ENCODE results near the gene ADAMTSL1.

- no peak for TF ChIP-seq CTCF (IDR thresholded peaks at IDR 0.05)
- no peak for TF ChIP-seq POLR2A (IDR thresholded peaks at IDR 0.05)
Observed at GRCh38 chr9:18700714-18701113, 226.8 kb downstream of the ADAMTSL1 start.
